Measurements from ENCODE around the gene ENO1. TPM values are rescaled to one million over a fixed set of nuclear protein-coding genes. Genes with fewer than 3 reads are reported as not detected.

ENO1 gene
- total RNA-seq, 1 donor from 2014 or later = 1,663 TPM

- peaks cover 29% of the 10 kb centered on the region for H3K36me3 Mint-ChIP-seq (ENCODE audit: low read depth, unreplicated experiment)
- TF ChIP-seq CTCF (IDR thresholded peaks at IDR 0.05; ENCODE audit: insufficient read depth, low read depth, low read length) = no peak
- no peak for TF ChIP-seq EZH2 (IDR thresholded peaks at IDR 0.05; ENCODE audit: insufficient read depth, low read length)
- H3K4me1 Mint-ChIP-seq (ENCODE audit: low read depth, unreplicated experiment) = peaks cover 66% of the 10 kb centered on the region
- Histone ChIP-seq H3K4me3 (ENCODE audit: insufficient read depth, low read depth, low read length) (peak overlapping the region; percentile 19), H3K36me3 (ENCODE audit: insufficient read depth, low read length) (peaks cover 53% of the 10 kb centered on the region), H2AFZ (ENCODE audit: low read depth, low read length) (no peak overlapping the region), H3K9me3 (ENCODE audit: insufficient read depth, low read depth, low read length) (no peaks in the 10 kb centered on the region), H3K4me1 (ENCODE audit: insufficient read depth, low read length) (peaks cover 67% of the 10 kb centered on the region), H3K9ac (ENCODE audit: low read length) (peak overlapping the region; percentile 5), H4K20me1 (ENCODE audit: insufficient read depth, low read length) (peaks cover 88% of the 10 kb centered on the region), H3K27ac (ENCODE audit: low read depth, low read length) (peak overlapping the region; percentile 63), H3K79me2 (ENCODE audit: insufficient read depth, low read length) (peaks cover 87% of the 10 kb centered on the region), H3K27me3 (ENCODE audit: insufficient read depth, low read length) (no peaks in the 10 kb centered on the region), H3K4me2 (ENCODE audit: low read length) (peak overlapping the region; percentile 56)
- H3K27me3 Mint-ChIP-seq (ENCODE audit: low read depth, unreplicated experiment) = no peaks in the 10 kb centered on the region
- peak; percentile 98 for DNase-seq (ENCODE audit: low read depth)
- H3K4me3 Mint-ChIP-seq (ENCODE audit: unreplicated experiment) = peak overlapping the region; percentile 95
- peak overlapping the region; percentile 82 for H3K27ac Mint-ChIP-seq (ENCODE audit: unreplicated experiment)
- no peaks in the 10 kb centered on the region for H3K9me3 Mint-ChIP-seq (ENCODE audit: unreplicated experiment)
- peak; percentile 58 for FAIRE-seq
These were observed 4.8 kb downstream of the ENO1 start for GRCh38 chr1:8873506-8874229.

- DNase-seq (ENCODE audit: low read depth) (no peak), FAIRE-seq (no peak)
- Histone ChIP-seq H3K27me3 (ENCODE audit: insufficient read depth, low read length) (no peaks in the 10 kb centered on the region), H3K36me3 (ENCODE audit: insufficient read depth, low read length) (peaks cover 60% of the 10 kb centered on the region), H3K79me2 (ENCODE audit: insufficient read depth, low read length) (peaks cover 87% of the 10 kb centered on the region), H3K4me1 (ENCODE audit: insufficient read depth, low read length) (peaks cover 67% of the 10 kb centered on the region), H3K4me2 (ENCODE audit: low read length) (peak overlapping the region; percentile 56), H2AFZ (ENCODE audit: low read depth, low read length) (no peak overlapping the region), H3K4me3 (ENCODE audit: insufficient read depth, low read depth, low read length) (peak overlapping the region; percentile 19), H3K9me3 (ENCODE audit: insufficient read depth, low read depth, low read length) (no peaks in the 10 kb centered on the region), H4K20me1 (ENCODE audit: insufficient read depth, low read length) (peaks cover 94% of the 10 kb centered on the region), H3K9ac (ENCODE audit: low read length) (peak overlapping the region; percentile 6), H3K27ac (ENCODE audit: low read depth, low read length) (peak overlapping the region; percentile 63)
- TF ChIP-seq CTCF (IDR thresholded peaks at IDR 0.05; ENCODE audit: insufficient read depth, low read depth, low read length) (no peak), EZH2 (IDR thresholded peaks at IDR 0.05; ENCODE audit: insufficient read depth, low read length) (no peak)
- peaks cover 70% of the 10 kb centered on the region for H3K4me1 Mint-ChIP-seq (ENCODE audit: low read depth, unreplicated experiment)
- H3K4me3 Mint-ChIP-seq (ENCODE audit: unreplicated experiment) = peak overlapping the region; percentile 95
- H3K27ac Mint-ChIP-seq (ENCODE audit: unreplicated experiment) = peak overlapping the region; percentile 82
- no peaks in the 10 kb centered on the region for H3K27me3 Mint-ChIP-seq (ENCODE audit: low read depth, unreplicated experiment)
- peaks cover 29% of the 10 kb centered on the region for H3K36me3 Mint-ChIP-seq (ENCODE audit: low read depth, unreplicated experiment)
- H3K9me3 Mint-ChIP-seq (ENCODE audit: unreplicated experiment) = no peaks in the 10 kb centered on the region
These were observed 5.5 kb downstream of the ENO1 start for GRCh38 chr1:8873001-8873400.

GRCh38 chr1:8871965-8872399 lies 6.5 kb downstream of the ENO1 start:
- Mint-ChIP-seq H3K4me3 (ENCODE audit: unreplicated experiment) (peak overlapping the region; percentile 95), H3K27me3 (ENCODE audit: low read depth, unreplicated experiment) (no peaks in the 10 kb centered on the region), H3K9me3 (ENCODE audit: unreplicated experiment) (no peaks in the 10 kb centered on the region), H3K36me3 (ENCODE audit: low read depth, unreplicated experiment) (peaks cover 29% of the 10 kb centered on the region), H3K4me1 (ENCODE audit: low read depth, unreplicated experiment) (peaks cover 76% of the 10 kb centered on the region), H3K27ac (ENCODE audit: unreplicated experiment) (peak overlapping the region; percentile 63)
- Histone ChIP-seq H3K27me3 (ENCODE audit: insufficient read depth, low read length) (no peaks in the 10 kb centered on the region), H4K20me1 (ENCODE audit: insufficient read depth, low read length) (peaks cover 96% of the 10 kb centered on the region), H3K79me2 (ENCODE audit: insufficient read depth, low read length) (peaks cover 86% of the 10 kb centered on the region), H3K4me1 (ENCODE audit: insufficient read depth, low read length) (peaks cover 67% of the 10 kb centered on the region), H2AFZ (ENCODE audit: low read depth, low read length) (no peak overlapping the region), H3K4me2 (ENCODE audit: low read length) (peak overlapping the region; percentile 56), H3K9me3 (ENCODE audit: insufficient read depth, low read depth, low read length) (no peaks in the 10 kb centered on the region), H3K27ac (ENCODE audit: low read depth, low read length) (peak overlapping the region; percentile 13), H3K36me3 (ENCODE audit: insufficient read depth, low read length) (peaks cover 68% of the 10 kb centered on the region), H3K9ac (ENCODE audit: low read length) (peak overlapping the region; percentile 6), H3K4me3 (ENCODE audit: insufficient read depth, low read depth, low read length) (no peak overlapping the region)
- TF ChIP-seq EZH2 (IDR thresholded peaks at IDR 0.05; ENCODE audit: insufficient read depth, low read length) = no peak
- TF ChIP-seq CTCF (IDR thresholded peaks at IDR 0.05; ENCODE audit: insufficient read depth, low read depth, low read length) = no peak
- no peak for FAIRE-seq
- peak; percentile 43 for DNase-seq (ENCODE audit: low read depth)

Data from astrocyte (in vitro differentiated cells and primary cell).